Common myeloid progenitor, CD34-positive (primary cell): Measurements from ENCODE around the gene WNT6.

Source experiments
- CTCF ChIA-PET: fragments of 350-600 bp; sonication (Branson Sonifier 250); formaldehyde crosslinking; loops from one replicate; lab custom pipeline; 2021; ENCODE audit warnings: antibody characterized with exemption; lab: Charles Lee
- POLR2A ChIA-PET: fragments of 350-600 bp; sonication (Branson Sonifier 250); formaldehyde crosslinking; loops from one replicate; lab custom pipeline; 2021; ENCODE audit warnings: antibody characterized with exemption; lab: Charles Lee
- DNase-seq, 3 donors: peaks; one replicate each; pipeline versions ENCODE4 v3.0.0 to v3.0.0-alpha.2; 2013
- H3K27ac ChIP-seq, 2 experiments: 1 replicate in 1 of 2; 2 replicates in 1 of 2; pipeline ENCODE4 v1.7.0; 2013; ENCODE audit warnings: inconsistent platforms in 2 of 2, low read length in 2 of 2, mild to moderate bottlenecking in 2 of 2, low read depth in 1 of 2, moderate library complexity in 1 of 2; ENCODE audit not compliant: severe bottlenecking in 2 of 2, insufficient read depth in 1 of 2, poor library complexity in 1 of 2
- H3K27me3 ChIP-seq, 5 experiments: replicated peaks in 2 of 5; 1 replicate in 3 of 5; 2 replicates in 2 of 5; pipeline versions ENCODE4 v1.6.1 to v1.7.0; 2013; ENCODE audit warnings: low read length in 4 of 5, mild to moderate bottlenecking in 2 of 5, moderate library complexity in 2 of 5, inconsistent platforms in 1 of 5; ENCODE audit not compliant: insufficient read depth in 5 of 5, control insufficient read depth in 4 of 5
- H3K36me3 ChIP-seq, 4 experiments: 1 replicate in 2 of 4; 2 replicates in 2 of 4; pipeline versions ENCODE4 v1.6.1 to v1.7.0; 2013; ENCODE audit warnings: low read length in 3 of 4, control low read depth in 1 of 4, mild to moderate bottlenecking in 1 of 4; ENCODE audit not compliant: control insufficient read depth in 4 of 4, insufficient read depth in 4 of 4
- H3K4me1 ChIP-seq, 4 experiments: 1 replicate in 3 of 4; 2 replicates in 1 of 4; pipeline versions ENCODE4 v1.6.1 to v1.7.1; 2013; ENCODE audit warnings: low read length in 3 of 4, mild to moderate bottlenecking in 3 of 4, control low read depth in 1 of 4, inconsistent platforms in 1 of 4, moderate library complexity in 1 of 4; ENCODE audit not compliant: control insufficient read depth in 4 of 4, insufficient read depth in 4 of 4; ENCODE audit errors: control extremely low read depth in 1 of 4
- H3K4me3 ChIP-seq, 7 experiments: 1 replicate in 4 of 7; 2 replicates in 3 of 7; pipeline versions ENCODE4 v1.5.1 to v1.7.0; 2013; ENCODE audit warnings: mild to moderate bottlenecking in 7 of 7, low read length in 6 of 7, moderate library complexity in 6 of 7, inconsistent platforms in 2 of 7, low read depth in 2 of 7, control low read depth in 1 of 7; ENCODE audit not compliant: insufficient read depth in 4 of 7, control insufficient read depth in 1 of 7; ENCODE audit errors: extremely low read depth in 1 of 7
- H3K9me3 ChIP-seq, 5 experiments: 1 replicate in 4 of 5; 2 replicates in 1 of 5; pipeline versions ENCODE4 v1.6.1 to v1.7.1; 2013; ENCODE audit warnings: low read length in 4 of 5, mild to moderate bottlenecking in 2 of 5, inconsistent platforms in 1 of 5, low read depth in 1 of 5, moderate library complexity in 1 of 5; ENCODE audit not compliant: control insufficient read depth in 4 of 5, insufficient read depth in 2 of 5; ENCODE audit errors: control extremely low read depth in 1 of 5
- WGBS: methylation state at CpG from one replicate; pipeline ENCODE4 v1.1.5; 2013; ENCODE audit not compliant: insufficient coverage; 5-methylcytosine and 5-hydroxymethylcytosine counted together

Gene WNT6

DNA sequence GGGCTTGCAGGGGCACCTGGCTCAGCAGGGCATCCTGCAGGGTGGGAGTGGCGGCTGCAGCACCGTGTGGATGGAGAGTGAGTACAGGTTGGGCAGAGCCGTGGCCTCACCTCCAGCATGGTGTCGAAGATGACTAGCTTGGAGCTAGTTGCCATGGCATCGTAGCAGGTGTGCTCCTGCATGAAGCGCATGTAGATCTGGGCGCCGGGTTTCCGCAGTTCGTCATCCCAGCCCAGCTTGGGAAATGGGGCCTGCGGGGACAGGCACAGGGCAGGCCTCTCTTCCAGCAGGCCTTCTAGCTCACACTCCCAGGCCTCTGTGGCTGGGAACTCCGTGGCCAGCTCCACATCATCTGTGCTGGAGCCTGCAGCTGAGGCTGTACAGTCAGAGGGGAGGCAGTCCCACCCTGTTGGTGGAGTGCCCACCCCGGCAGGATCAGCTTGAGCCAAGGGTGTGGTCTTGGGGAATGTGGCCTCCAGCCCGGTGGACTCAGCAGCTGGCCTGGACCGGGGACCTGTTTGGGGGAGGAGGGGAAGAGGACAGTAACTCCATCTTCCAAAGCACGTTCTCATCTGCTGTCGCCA lies 29.6 kb upstream of the WNT6 start:
- Histone ChIP-seq H3K27me3 (peaks cover 0 to 52% (median 12%) of the 10 kb centered on the region in 5 experiments), H3K4me3 (no peak overlapping the region), H3K4me1 (no peaks in the 10 kb centered on the region), H3K9me3 (no peaks in the 10 kb centered on the region), H3K27ac (no peak overlapping the region), H3K36me3 (no peaks in the 10 kb centered on the region)
- no peak for DNase-seq
- CTCF ChIA-PET = interaction anchor here (0.6 to 1.0 kb wide), 2 partner anchors 119 to 485 kb away, joined by 3 to 4 read pairs; partner anchors contain the start of gene TTLL4
- POLR2A ChIA-PET = no interaction called here
- WGBS = 94% methylated on average over 13 of the region's 17 CpGs

GRCh38 chr2:218830526-218831306 lies 28.9 kb upstream of the WNT6 start:
- Histone ChIP-seq H3K9me3 (no peaks in the 10 kb centered on the region), H3K27me3 (peaks cover 0 to 55% (median 15%) of the 10 kb centered on the region in 5 experiments), H3K27ac (no peak overlapping the region), H3K4me3 (no peak overlapping the region), H3K4me1 (no peaks in the 10 kb centered on the region), H3K36me3 (no peaks in the 10 kb centered on the region)
- no peak for DNase-seq
- WGBS = 100% methylated on average over 1 of the region's 3 CpGs
- CTCF ChIA-PET = no interaction called here
- POLR2A ChIA-PET = no interaction called here

- Histone ChIP-seq H3K27ac (no peak within 1 kb of the TSS), H3K9me3 (no peaks in the 10 kb centered on the region), H3K4me1 (no peaks in the 10 kb centered on the region), H3K36me3 (no peaks in the 10 kb centered on the region), H3K27me3 (peaks cover 0 to 55% (median 17%) of the 10 kb centered on the region in 5 experiments), H3K4me3 (no peak within 1 kb of the TSS)
- CTCF ChIA-PET = no interaction called here
- DNase-seq = no peak
- WGBS = 82% methylated on average over 11 of the region's 18 CpGs
- POLR2A ChIA-PET = no interaction called here
These were observed 28.1 kb upstream of the WNT6 start, which contains the start of gene PRKAG3 for GRCh38 chr2:218831378-218831990. TSS of gene PRKAG3 (minus strand) at chr2:218831803.

DNA sequence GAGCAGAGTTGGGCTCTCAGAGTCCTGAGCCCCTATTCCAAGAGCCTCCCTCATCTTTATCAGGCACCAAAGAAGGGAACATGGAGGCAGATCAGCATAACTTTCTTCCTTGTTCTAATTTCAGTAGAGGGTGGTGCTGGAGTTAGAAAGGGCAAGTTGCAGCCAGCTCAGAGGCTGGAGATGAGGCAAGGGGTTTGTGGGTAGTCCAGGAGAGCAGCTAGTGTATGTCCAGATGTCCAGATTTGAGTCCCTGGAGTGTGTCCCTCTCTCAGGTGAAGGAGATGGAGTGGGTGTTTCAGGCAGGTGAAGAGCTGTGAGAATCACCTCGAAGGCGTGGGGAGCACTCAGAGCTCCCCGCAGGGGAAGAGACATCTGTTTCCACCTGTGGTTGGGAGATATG lies 27.5 kb upstream of the WNT6 start:
- 100% methylated on average over 1 of the region's 3 CpGs for WGBS
- H3K36me3 ChIP-seq = no peaks in the 10 kb centered on the region
- H3K27me3 ChIP-seq = peaks cover 0 to 55% (median 17%) of the 10 kb centered on the region in 5 experiments
- ChIA-PET CTCF (no interaction called here), POLR2A (no interaction called here)
- peaks cover 0 to 4% (median 0%) of the 10 kb centered on the region in 5 experiments for H3K9me3 ChIP-seq
- H3K27ac ChIP-seq = no peak overlapping the region
- no peaks in the 10 kb centered on the region for H3K4me1 ChIP-seq
- no peak for DNase-seq
- H3K4me3 ChIP-seq = no peak overlapping the region

DNA sequence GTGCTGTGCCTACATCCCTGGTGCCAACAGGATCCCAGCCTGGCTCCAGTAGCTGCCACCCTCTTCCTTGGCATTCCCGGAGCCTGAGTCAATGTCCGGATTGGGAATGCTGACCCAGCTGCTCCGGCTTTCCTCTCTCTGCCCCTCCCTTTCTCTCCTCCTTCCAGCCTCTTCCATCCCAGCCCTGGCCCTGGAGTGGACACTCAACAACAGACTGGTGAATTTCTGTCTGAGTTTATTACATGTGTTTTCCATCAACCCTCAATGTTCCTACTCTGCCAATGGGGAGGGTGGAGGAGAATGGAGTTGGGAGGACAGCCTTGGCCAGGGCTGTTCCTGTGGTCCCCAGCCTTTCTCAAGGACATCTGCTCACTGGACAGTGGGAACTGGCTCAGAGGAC lies 27.1 kb upstream of the WNT6 start:
- Histone ChIP-seq H3K4me1 (no peaks in the 10 kb centered on the region), H3K27ac (no peak overlapping the region), H3K9me3 (peaks cover 0 to 8% (median 0%) of the 10 kb centered on the region in 5 experiments), H3K36me3 (no peaks in the 10 kb centered on the region), H3K4me3 (no peak overlapping the region), H3K27me3 (peaks cover 0 to 51% (median 20%) of the 10 kb centered on the region in 5 experiments)
- no peak for DNase-seq
- CTCF ChIA-PET = no interaction called here
- POLR2A ChIA-PET = no interaction called here
- 100% methylated on average over 3 of the region's 3 CpGs for WGBS

GRCh38 chr2:218833023-218833609 lies 26.5 kb upstream of the WNT6 start:
- ChIA-PET POLR2A (no interaction called here), CTCF (no interaction called here)
- Histone ChIP-seq H3K36me3 (no peaks in the 10 kb centered on the region), H3K27me3 (peaks cover 0 to 50% (median 20%) of the 10 kb centered on the region in 5 experiments), H3K4me3 (no peak overlapping the region), H3K9me3 (peaks cover 0 to 10% (median under 1%) of the 10 kb centered on the region in 5 experiments), H3K4me1 (no peaks in the 10 kb centered on the region), H3K27ac (no peak overlapping the region)
- 89% methylated on average over 4 of the region's 4 CpGs for WGBS
- DNase-seq = no peak
